Measurements from ENCODE around the gene NEDD4L. TPM values are rescaled to one million over a fixed set of nuclear protein-coding genes. Genes with fewer than 3 reads are reported as not detected.

The NEDD4L gene
- total RNA-seq, 2 experiments from 2014 or later, result 3.7 to 4.2 TPM

- POLR2A ChIA-PET, result no interaction called here
- CTCF ChIA-PET, result no interaction called here
Measured at GRCh38 chr18:58447402-58448095, 403.5 kb downstream of the NEDD4L start.

- POLR2A ChIA-PET, result no interaction called here
- CTCF ChIA-PET, result interaction anchor here (0.9 kb wide), 1 partner anchor 12 kb away, joined by 3 read pairs; no protein-coding TSS in a partner anchor
Measured at GRCh38 chr18:58449464-58449863, 405.4 kb downstream of the NEDD4L start.

Other genes starting within 250 kb of the NEDD4L start
- gene ATP8B1, start 240.9 kb upstream of the NEDD4L start, total RNA-seq, result under 1 TPM; 0.06 to 0.15 TPM

All from activated CD8-positive, alpha-beta memory T cell treated with anti-CD3 and anti-CD28 coated beads for 36 hours (primary cell).